NCI-H2107 treated with DMSO at 0.1 percent for 48 hours (cell line): ENCODE results near the gene GAST.
"Not testable (repeated sequence)": the region's sequence is repeated elsewhere in the genome, so short reads cannot be mapped to it uniquely, and the experiment has no call there.

Experiments
- DNase-seq: peaks from one replicate; lab custom pipeline; 2025; ENCODE audit not compliant: unreplicated experiment; lab: John Stamatoyannopoulos, UW

The GAST gene

GRCh38 chr17:41683441-41684007 lies 28.6 kb upstream of the GAST start:
- no peak for DNase-seq

- DNase-seq = no peak
These were observed 28.1 kb upstream of the GAST start for GRCh38 chr17:41684035-41684434.

- DNase-seq = not testable (repeated sequence)
These were observed 26.4 kb upstream of the GAST start for GRCh38 chr17:41685753-41686152.

GRCh38 chr17:41686281-41686680 lies 25.9 kb upstream of the GAST start:
- DNase-seq = no peak

GRCh38 chr17:41687828-41688640 lies 24.1 kb upstream of the GAST start:
- peak; percentile 64 for DNase-seq

GRCh38 chr17:41688641-41689496 lies 23.3 kb upstream of the GAST start, which contains the start of gene EIF1:
EIF1 (plus strand) TSS chr17:41688885; CDS start chr17:41689039, 154 bp downstream.
- peak; percentile 96 for DNase-seq

GRCh38 chr17:41689497-41690299 lies 22.4 kb upstream of the GAST start:
- peak; percentile 18 for DNase-seq

- DNase-seq = no peak
These were observed 21.6 kb upstream of the GAST start for GRCh38 chr17:41690497-41690896.

GRCh38 chr17:41691031-41691777 lies 20.9 kb upstream of the GAST start:
- no peak for DNase-seq

GRCh38 chr17:41692722-41693521 lies 19.2 kb upstream of the GAST start:
- DNase-seq = no peak

GRCh38 chr17:41695134-41695661 lies 16.9 kb upstream of the GAST start:
- no peak for DNase-seq

- DNase-seq = no peak
These were observed 16.0 kb upstream of the GAST start for GRCh38 chr17:41695954-41696757.

- no peak for DNase-seq
These were observed 14.8 kb upstream of the GAST start for GRCh38 chr17:41697122-41697962.

- DNase-seq = not testable (repeated sequence)
These were observed 11.3 kb upstream of the GAST start for GRCh38 chr17:41700843-41701242.

- no peak for DNase-seq
These were observed 9.4 kb upstream of the GAST start for GRCh38 chr17:41702712-41703111.

- DNase-seq = no peak
These were observed 6.7 kb upstream of the GAST start for GRCh38 chr17:41705271-41705991.
